ENCODE data around the gene DBI.
"Not testable (repeated sequence)": the region's sequence is repeated elsewhere in the genome, so short reads cannot be mapped to it uniquely, and the experiment has no call there.

DBI gene

DNA sequence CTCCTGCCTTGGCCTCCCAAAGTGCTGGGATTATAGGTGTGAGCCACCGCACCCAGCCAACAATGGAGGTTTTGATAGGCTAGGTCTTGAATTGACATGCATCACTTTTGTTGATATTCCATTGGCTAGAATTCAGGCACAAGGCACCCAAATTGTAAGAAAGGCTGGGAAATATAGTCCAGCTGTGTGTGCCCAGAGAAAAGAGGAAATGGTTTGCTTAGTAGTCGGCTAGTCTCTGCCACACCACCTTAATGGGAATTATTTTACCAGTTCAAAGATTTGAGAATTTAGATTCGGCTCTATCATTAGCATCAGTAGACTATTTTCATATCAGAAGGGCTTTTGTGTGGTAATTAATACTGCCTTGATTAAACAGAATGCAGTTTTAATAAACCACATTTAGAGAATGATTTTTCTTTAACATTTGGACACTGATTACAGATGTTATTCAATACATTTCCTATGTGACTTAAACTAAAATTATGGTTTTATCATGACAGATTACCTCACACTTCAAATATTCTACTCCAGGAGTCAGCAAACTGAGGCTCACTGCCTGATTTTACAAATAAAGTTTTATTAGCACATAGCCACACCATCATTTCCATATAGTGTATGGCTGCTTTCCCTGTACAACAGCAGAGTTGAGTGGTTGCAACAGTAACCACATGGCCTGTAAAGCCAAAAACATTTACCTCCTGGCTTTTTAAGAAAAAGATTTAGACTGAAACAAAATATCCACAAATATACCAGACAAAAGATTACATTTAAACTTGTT lies 27.4 kb downstream of the DBI start:
- DNase-seq (ENCODE audit: extremely low read depth in 1 of 2, low read depth in 1 of 2) = no peak

DNA sequence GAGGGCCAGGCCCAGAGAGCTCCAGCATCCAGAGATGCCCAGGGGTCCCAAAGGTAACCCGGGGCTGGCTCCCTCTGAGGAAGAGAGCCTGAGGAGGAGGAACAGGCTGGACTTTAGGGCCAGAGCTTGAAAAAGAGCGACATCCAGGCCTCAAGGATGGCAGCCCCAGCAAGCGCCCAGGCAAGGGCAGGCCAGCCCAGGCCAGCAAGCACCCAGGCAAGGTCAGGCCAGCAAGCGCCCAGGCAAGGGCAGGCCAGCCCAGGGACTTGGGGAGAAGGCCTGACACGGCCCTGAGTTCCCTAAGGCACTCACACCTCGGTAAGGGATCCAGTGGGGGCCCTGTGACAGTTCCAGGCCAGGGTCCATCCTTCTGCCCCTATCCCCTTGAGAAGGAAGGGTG lies 30.4 kb downstream of the DBI start:
- DNase-seq (ENCODE audit: extremely low read depth in 1 of 2, low read depth in 1 of 2) = no peak

- DNase-seq (ENCODE audit: extremely low read depth in 1 of 2, low read depth in 1 of 2) = no peak
Observed at GRCh38 chr2:119402106-119402505, 35.3 kb downstream of the DBI start.

DNA sequence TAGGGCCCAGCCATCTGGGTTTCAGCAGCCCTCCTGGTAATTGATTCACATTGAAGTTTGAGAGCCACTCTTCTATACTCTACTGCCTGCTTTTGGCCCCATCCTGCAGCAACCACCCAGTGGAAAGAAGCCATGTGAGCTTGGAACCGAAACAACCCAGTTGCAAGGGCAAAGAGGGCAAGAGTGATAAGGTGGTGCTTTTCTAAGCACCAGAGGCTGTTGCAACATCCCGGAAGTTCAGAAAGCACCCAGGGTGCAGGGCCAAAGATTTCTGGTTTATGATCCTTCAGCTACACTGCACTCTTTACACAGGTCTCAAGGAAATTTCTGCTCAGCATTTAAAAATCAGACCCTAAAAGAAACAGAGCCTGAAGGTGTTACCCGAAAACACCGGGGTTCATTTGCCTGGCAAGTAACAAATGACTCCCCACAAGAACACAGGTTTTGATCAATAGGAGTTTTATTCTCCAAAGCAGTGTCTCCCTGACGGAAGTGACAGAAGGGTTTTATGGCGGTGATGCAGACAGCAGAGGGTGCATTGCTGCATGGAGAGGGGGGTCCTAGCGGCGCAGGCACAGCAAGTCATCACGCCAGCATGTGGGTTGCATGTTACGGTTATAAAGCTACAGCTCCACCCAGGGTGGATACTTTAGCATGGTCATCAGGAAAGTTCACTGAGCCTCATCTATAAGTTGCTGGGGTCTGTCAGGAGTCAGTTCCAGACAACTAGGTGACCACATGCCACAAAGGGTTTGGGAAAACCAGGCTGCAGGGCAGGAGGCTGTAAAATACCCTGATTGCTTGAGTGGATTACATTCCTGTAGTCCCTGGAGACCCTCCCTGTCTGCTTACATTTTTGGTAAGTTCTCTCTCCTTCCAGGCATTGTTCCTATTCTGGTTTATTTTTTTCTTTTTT lies 36.1 kb downstream of the DBI start:
- no peak for DNase-seq (ENCODE audit: extremely low read depth in 1 of 2, low read depth in 1 of 2)

GRCh38 chr2:119403618-119404017 lies 36.8 kb downstream of the DBI start:
- DNase-seq (ENCODE audit: extremely low read depth in 1 of 2, low read depth in 1 of 2) = not testable (repeated sequence)

- no peak for DNase-seq (ENCODE audit: extremely low read depth in 1 of 2, low read depth in 1 of 2)
Observed at GRCh38 chr2:119405151-119405550, 38.4 kb downstream of the DBI start.

DNA sequence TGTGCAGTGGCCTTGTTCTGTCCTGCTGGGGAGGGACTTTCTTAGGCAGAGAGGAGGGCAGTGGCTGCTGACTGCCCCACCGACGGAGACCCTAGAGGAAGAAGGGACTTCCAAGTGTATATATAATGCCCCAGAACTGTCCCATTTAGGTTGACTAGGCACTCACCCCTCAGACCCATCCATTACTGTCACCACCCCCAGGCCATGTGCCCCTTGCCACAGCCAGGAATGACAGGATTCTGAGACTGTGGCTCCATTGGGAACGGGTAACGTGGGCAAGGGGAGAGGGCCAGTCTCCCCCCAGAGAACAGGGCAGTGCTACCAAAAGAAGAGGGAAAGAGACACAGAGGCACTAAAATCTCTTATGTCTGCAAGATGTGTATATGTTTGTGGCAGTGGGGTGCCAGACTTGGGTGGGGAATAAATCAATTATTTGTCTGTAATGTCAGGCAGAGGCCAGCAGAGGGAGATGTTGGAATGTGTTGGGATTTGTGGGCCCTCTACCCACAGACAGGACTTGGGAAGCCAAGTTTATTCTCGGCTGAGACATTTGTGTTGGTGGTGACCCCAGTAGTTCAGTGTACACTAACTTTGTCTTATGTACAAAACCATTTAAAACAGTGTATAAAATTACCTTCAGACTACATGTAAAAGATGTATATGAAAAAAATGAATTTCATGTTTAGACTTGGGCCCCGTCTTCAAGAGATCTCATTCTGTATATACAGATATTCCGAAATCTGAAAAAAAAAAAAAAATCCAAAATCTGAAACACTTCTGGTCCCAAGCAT lies 40.8 kb downstream of the DBI start:
- no peak for DNase-seq (ENCODE audit: extremely low read depth in 1 of 2, low read depth in 1 of 2)

DNA sequence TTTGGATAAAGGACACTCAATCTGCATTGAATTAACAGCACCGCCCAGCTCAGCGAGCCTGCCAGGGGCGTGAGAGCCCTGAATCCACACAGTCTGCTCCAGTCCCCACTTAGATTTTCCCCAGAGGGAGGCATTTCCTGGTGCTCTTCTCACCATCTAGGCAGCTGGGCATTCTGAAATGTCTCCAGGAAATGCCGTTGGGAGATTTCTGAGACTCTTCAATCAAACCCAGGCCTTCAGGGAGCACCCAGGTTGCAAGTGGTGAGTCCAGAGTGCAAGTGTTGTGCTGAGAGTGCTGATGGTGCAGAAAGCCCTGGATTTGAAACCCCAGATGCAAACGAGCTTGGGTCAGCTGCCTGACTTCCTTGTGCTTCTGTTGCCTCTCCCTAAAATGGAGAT lies 41.4 kb downstream of the DBI start:
- no peak for DNase-seq (ENCODE audit: extremely low read depth in 1 of 2, low read depth in 1 of 2)

- DNase-seq (ENCODE audit: extremely low read depth in 1 of 2, low read depth in 1 of 2) = no peak
Observed at GRCh38 chr2:119409506-119409905, 42.7 kb downstream of the DBI start.

DNA sequence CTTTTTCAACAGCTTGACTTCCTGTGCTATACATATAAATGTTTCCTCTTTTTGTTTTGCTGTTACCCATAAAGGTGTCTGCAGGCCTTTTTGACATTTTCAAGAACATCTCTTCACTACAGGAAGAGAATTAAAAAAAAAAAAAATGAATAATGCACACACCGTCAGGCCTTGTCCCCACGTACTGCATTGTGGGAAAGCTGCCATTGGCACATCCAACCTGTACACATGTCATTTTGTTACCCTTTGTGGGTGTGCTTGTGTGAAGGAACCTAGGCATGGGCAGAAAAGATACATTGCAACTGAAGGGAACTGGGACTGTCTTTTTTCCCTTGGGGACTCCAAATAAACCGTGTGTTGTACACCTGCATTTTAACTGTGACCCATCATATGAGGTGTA lies 48.1 kb downstream of the DBI start:
- no peak for DNase-seq (ENCODE audit: extremely low read depth in 1 of 2, low read depth in 1 of 2)

DNA sequence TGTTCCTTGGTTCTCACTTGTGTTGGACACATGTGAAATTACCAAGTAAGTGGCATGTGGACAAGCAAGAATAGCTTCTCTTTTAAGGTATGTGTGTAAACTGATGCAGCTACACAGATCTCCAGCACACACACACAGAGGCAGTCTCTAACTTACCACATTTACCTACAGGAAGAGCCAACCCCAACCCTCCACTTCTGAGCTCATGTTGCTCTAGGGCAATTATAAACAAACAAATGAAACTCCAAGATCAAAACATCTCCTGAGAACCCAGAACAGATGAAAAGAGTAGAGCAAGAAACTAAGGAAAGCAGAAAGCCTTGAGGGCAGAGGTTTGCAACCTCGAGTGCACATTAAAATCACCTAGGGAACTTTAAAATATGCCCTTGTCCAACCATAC lies 48.9 kb downstream of the DBI start:
- DNase-seq (ENCODE audit: extremely low read depth in 1 of 2, low read depth in 1 of 2) = no peak

DNA sequence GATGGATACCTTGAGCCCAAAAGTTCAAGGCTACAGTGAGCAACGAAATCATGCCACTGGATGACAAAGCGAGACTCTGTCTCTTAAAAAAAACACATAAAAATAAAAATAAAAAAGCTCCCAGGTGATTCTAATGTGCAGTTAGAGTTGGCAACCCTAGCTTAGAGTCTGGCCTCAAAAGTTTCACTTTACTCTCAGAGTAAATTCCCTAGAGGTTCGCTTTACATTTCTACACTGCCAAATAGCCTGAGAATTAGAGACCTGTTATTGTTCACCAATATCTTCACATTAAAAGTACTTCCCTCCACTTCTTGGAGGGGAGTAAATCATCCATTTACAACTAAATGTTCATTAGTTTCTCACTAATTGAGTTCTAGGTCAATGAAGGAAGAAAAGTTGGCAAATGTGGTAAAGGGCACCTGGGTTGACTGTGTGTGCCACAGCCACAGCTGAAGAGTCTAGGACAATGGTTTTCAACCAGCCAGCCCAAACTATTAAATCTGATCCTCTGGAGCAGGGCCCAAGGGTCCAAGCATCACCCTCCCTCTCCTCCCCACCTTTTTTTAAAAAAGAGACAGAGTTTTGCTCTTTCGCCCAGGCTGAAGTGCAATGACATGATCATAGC lies 49.6 kb downstream of the DBI start:
- no peak for DNase-seq (ENCODE audit: extremely low read depth in 1 of 2, low read depth in 1 of 2)

GRCh38 chr2:119417908-119418307 lies 51.1 kb downstream of the DBI start:
- DNase-seq (ENCODE audit: extremely low read depth in 1 of 2, low read depth in 1 of 2) = no peak

DNA sequence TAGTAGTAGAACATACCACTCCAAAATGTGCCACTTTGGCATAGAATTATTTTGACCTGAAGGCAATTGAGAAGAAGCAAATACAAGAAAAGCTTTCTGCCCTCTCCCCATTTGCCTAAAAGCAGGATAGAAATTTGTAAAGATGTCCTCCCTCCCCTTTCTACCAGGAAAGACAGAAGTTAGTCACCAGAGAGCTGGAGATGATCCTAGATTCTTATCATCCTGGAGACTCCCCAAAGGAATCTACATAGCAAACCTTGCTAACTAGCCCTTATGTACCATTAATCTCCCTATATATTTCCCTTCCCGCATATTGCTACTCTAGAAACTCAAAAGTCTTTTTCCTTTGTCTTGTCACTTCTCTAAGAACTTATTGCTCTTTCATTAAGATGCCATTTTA lies 52.3 kb downstream of the DBI start:
- DNase-seq (ENCODE audit: extremely low read depth in 1 of 2, low read depth in 1 of 2) = no peak

GRCh38 chr2:119419803-119420508 lies 53.2 kb downstream of the DBI start:
- no peak for DNase-seq (ENCODE audit: extremely low read depth in 1 of 2, low read depth in 1 of 2)

DNA sequence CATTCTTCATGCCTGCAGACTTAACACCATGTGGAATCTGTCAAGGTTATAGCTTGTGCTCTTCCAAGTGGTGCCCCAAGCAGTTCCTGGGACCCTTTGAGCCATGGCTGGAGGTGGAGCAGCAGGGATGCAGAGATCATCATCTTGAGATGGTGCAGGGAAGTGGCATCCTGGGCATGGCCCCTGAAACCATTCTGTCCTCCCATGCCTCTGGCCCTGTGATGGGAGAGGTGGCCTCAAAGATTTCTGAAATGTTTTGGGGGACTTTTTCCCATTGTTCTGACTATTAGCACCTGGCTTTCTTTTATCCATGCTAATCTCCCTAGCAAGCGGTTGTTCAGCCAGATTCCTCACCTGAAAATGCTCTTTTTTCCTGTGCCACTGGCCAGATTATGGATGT lies 54.5 kb downstream of the DBI start:
- DNase-seq (ENCODE audit: extremely low read depth in 1 of 2, low read depth in 1 of 2) = no peak

DNA sequence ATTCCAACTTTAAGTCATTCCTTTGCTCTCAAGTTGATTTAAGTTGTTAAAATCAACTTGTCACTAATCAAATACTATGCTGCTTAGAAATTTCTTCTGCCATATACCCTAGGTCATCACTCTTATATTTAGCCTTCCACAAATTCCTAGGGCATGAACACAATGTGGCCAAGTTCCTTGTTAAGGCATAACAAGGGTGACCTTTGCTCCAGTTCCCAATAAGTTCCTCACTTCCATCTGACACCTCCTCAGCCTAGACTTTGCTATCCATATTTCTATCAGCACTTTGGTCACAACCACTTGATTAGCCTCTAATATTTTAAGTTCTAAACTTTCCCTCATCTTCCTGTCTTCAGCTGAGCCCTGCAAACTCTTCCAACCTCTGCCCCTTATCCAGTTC lies 55.0 kb downstream of the DBI start:
- DNase-seq (ENCODE audit: extremely low read depth in 1 of 2, low read depth in 1 of 2) = no peak

Measured in stimulated activated CD8-positive, alpha-beta memory T cell treated with anti-CD3 and anti-CD28 coated beads, Interleukin-7, amount 100 ng/mL, for 48 hours (primary cell).